Subcutaneous adipose tissue (tissue), 4 donors: ENCODE measurements around the gene SLC35B2. TPM values are rescaled to one million over a fixed set of nuclear protein-coding genes. Genes with fewer than 3 reads are reported as not detected.

Source experiments
- small RNA-seq: library from RNA; depleted of rRNA; stranded (forward); fragments of <200 nt; gene quantifications from one replicate; pipeline ENCODE3, GENCODE V24; 2016
- total RNA-seq, 4 donors: library from RNA; depleted of rRNA; stranded (reverse); fragments of >200 nt; gene quantifications; one replicate each; pipeline ENCODE4 v1.1.0, GENCODE V29; 2016
- TF ChIP-seq, protein P1 (sequence below): fragments of 450-650 bp; IDR thresholded peaks from one replicate; pipeline ENCODE4 v1.5.1; 2016; ENCODE audit warnings: low read depth, mild to moderate bottlenecking, control low read depth, antibody characterized with exemption, moderate library complexity

The SLC35B2 gene
- total RNA-seq, 4 donors from 2014 or later = 14.2 to 30.3 (median 25.8) TPM

DNA sequence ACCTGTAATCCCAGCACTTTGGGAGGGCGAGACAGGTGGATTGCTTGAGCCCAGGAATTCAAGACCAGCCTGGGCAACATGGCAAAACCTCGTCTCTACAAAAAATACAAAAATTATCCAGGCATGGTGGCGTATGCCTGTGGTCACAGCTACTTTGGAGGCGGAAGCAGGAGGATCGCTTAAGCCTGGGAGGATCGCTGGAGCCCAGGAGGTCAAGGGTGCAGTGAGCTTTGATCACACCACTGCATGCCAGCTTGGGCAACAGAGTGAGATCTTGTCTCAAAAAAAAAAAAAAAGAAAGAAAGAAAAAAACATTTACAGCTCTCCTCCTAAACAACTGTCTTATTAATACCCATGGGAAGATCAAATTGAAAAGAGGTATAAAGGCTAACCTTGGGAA lies 49.4 kb downstream of the SLC35B2 start:
- TF ChIP-seq, protein P1, sequence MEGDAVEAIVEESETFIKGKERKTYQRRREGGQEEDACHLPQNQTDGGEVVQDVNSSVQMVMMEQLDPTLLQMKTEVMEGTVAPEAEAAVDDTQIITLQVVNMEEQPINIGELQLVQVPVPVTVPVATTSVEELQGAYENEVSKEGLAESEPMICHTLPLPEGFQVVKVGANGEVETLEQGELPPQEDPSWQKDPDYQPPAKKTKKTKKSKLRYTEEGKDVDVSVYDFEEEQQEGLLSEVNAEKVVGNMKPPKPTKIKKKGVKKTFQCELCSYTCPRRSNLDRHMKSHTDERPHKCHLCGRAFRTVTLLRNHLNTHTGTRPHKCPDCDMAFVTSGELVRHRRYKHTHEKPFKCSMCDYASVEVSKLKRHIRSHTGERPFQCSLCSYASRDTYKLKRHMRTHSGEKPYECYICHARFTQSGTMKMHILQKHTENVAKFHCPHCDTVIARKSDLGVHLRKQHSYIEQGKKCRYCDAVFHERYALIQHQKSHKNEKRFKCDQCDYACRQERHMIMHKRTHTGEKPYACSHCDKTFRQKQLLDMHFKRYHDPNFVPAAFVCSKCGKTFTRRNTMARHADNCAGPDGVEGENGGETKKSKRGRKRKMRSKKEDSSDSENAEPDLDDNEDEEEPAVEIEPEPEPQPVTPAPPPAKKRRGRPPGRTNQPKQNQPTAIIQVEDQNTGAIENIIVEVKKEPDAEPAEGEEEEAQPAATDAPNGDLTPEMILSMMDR = no peak

Small RNA genes lying within 50 kb of the gene (small RNA-seq; reads per million reads assigned to genes)
- not detected for gene RN7SL811P

Other genes starting within 250 kb of the SLC35B2 start
- 10 to 100 TPM; 26.2 to 30.8 (median 27.6) TPM for gene MRPL14, start 130.1 kb downstream of the SLC35B2 start, total RNA-seq
- 10 to 100 TPM; 11.9 to 15.3 (median 14.9) TPM for gene TMEM63B, start 130.0 kb downstream of the SLC35B2 start, total RNA-seq
- gene CAPN11, start 98.7 kb downstream of the SLC35B2 start, total RNA-seq = 1 to 10 TPM in 2 of 4 donors, under 1 TPM in 1, not detected in 1; 0.68 to 3.2 (median 1.1) TPM
- 1 to 10 TPM in 3 of 4 donors, under 1 TPM in 1; 0.98 to 2.6 (median 1.8) TPM for gene MYMX, start 40.6 kb downstream of the SLC35B2 start, total RNA-seq
- gene SLC29A1, start 33.9 kb downstream of the SLC35B2 start, total RNA-seq = 100 to 1,000 TPM in 2 of 4 donors, 10 to 100 TPM in 2; 86.3 to 150 (median 113) TPM
- gene HSP90AB1, start 10.4 kb downstream of the SLC35B2 start, total RNA-seq = 100 to 1,000 TPM; 457 to 750 (median 477) TPM
- gene NFKBIE, start 8.0 kb upstream of the SLC35B2 start, total RNA-seq = 1 to 10 TPM; 2.1 to 9.0 (median 5.5) TPM
- gene TMEM151B, start 12.9 kb upstream of the SLC35B2 start, total RNA-seq = not detected
- 10 to 100 TPM in 1 of 4 donors, 1 to 10 TPM in 3; 3.8 to 12.1 (median 6.6) TPM for gene AARS2, start 55.8 kb upstream of the SLC35B2 start, total RNA-seq
- not detected for gene SPATS1, start 85.1 kb upstream of the SLC35B2 start, total RNA-seq
- 10 to 100 TPM; 16.5 to 25.9 (median 18.7) TPM for gene CDC5L, start 130.2 kb upstream of the SLC35B2 start, total RNA-seq